Stromal cell of bone marrow (primary cell): ENCODE data around the gene LRRIQ4.
A peak's percentile ranks its signal among the peaks of the same experiment; 100 is the strongest.

Source experiments
- DNase-seq: peaks from one replicate; pipeline ENCODE4 v3.0.0-alpha.2; 2012; ENCODE audit warnings: low read depth

The LRRIQ4 gene

GRCh38 chr3:169809230-169809795 is 3.4 kb upstream of the LRRIQ4 start:
- no peak for DNase-seq

GRCh38 chr3:169811631-169812331 is 889 bp upstream of the LRRIQ4 start:
- DNase-seq, result peak; percentile 28

GRCh38 chr3:169813278-169813677 is 608 bp downstream of the LRRIQ4 start:
- DNase-seq, result no peak

- DNase-seq, result no peak
These were observed 1.3 kb downstream of the LRRIQ4 start for GRCh38 chr3:169813757-169814517.

GRCh38 chr3:169815590-169816150 is 3.0 kb downstream of the LRRIQ4 start:
- DNase-seq, result no peak

GRCh38 chr3:169818316-169818715 is 5.6 kb downstream of the LRRIQ4 start:
- DNase-seq, result no peak

- no peak for DNase-seq
These were observed 9.4 kb downstream of the LRRIQ4 start for GRCh38 chr3:169822091-169822490.

GRCh38 chr3:169822540-169822939 is 9.9 kb downstream of the LRRIQ4 start:
- no peak for DNase-seq

- DNase-seq, result no peak
These were observed 10.3 kb downstream of the LRRIQ4 start for GRCh38 chr3:169822983-169823382.

- DNase-seq, result no peak
These were observed 12.6 kb downstream of the LRRIQ4 start for GRCh38 chr3:169825316-169825715.

GRCh38 chr3:169827712-169828111 is 15.0 kb downstream of the LRRIQ4 start:
- DNase-seq, result no peak

GRCh38 chr3:169835533-169835932 is 22.9 kb downstream of the LRRIQ4 start:
- no peak for DNase-seq

- DNase-seq, result no peak
These were observed 23.6 kb downstream of the LRRIQ4 start for GRCh38 chr3:169836078-169836941.

GRCh38 chr3:169836942-169837275 is 24.2 kb downstream of the LRRIQ4 start:
- DNase-seq, result no peak

- DNase-seq, result no peak
These were observed 25.9 kb downstream of the LRRIQ4 start for GRCh38 chr3:169838511-169839030.

- DNase-seq, result no peak
These were observed 28.5 kb downstream of the LRRIQ4 start for GRCh38 chr3:169841171-169841570.

GRCh38 chr3:169842960-169843359 is 30.3 kb downstream of the LRRIQ4 start:
- DNase-seq, result no peak

- DNase-seq, result peak; percentile 12
These were observed 34.0 kb downstream of the LRRIQ4 start for GRCh38 chr3:169846458-169847193.

GRCh38 chr3:169847896-169848295 is 35.2 kb downstream of the LRRIQ4 start:
- no peak for DNase-seq

GRCh38 chr3:169848741-169849140 is 36.1 kb downstream of the LRRIQ4 start:
- DNase-seq, result no peak

GRCh38 chr3:169850618-169851017 is 37.9 kb downstream of the LRRIQ4 start:
- DNase-seq, result no peak
